MM.1S (cell line): Measurements from ENCODE around the gene PDSS2.

ENCODE experiments used
- CTCF ChIP-seq: fragments of 300-600 bp; sonication (generic); IDR thresholded peaks from 2 replicates; pipeline ENCODE4 v1.5.1; 2016; ENCODE audit warnings: antibody characterized with exemption, low read length, mixed read lengths
- EZH2 ChIP-seq: fragments of 300-600 bp; sonication (generic); optimal IDR thresholded peaks from 2 replicates; pipeline ENCODE3; 2017; ENCODE audit warnings: low read depth, mild to moderate bottlenecking, antibody characterized with exemption, low read length, mixed read lengths

GRCh38 chr6:107334026-107334425 lies 125.3 kb downstream of the PDSS2 start:
- TF ChIP-seq CTCF (no peak), EZH2 (no peak)
